Loucy (cell line): Measurements from ENCODE around the gene TRPM2.

Source experiments
- CTCF ChIP-seq: fragments of 200-600 bp; sonication (generic); conservative IDR thresholded peaks from 2 replicates; pipeline ENCODE4 v1.5.1; 2014; ENCODE audit warnings: mild to moderate bottlenecking, antibody characterized with exemption, low read length
- EZH2phosphoT487 ChIP-seq: fragments of 200-600 bp; IDR thresholded peaks from 2 replicates; pipeline ENCODE4 v1.6.1; 2018; ENCODE audit warnings: antibody characterized with exemption, mild to moderate bottlenecking, moderate library complexity, borderline replicate concordance

DNA sequence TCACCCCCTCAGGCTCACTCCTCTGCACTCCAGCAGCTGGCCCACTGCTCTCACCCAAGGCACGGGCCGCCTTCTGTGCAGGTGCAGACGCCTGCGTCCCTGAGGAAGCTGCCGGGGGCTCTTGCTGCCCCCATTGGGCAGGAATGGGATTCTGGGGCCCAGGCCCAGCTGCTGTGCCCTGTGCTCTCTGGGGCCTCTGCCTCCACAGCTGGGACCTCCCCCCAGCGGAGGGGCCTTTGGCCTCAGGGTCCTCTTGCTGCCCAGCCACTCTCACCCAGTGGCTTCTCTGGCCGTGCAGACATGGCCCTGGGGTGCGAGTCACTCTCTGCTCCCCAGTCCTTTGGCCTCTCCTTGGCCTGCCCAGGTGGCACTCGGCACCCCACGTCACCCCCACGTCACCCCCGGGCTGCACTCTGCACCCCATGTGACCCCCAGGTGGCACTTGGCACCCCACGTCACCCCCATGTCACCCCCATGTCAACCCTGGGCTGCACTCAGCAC lies 82.7 kb downstream of the TRPM2 start:
- TF ChIP-seq CTCF (no peak), EZH2phosphoT487 (no peak)
